22Rv1 (cell line): ENCODE measurements around the gene DYNLT4.

ENCODE experiments used
- H3K27ac ChIP-seq: fragments of 450-650 bp; 2 replicates; pipeline ENCODE4 v1.5.1; 2017
- CTCF ChIP-seq: fragments of 450-650 bp; IDR thresholded peaks from 2 replicates; pipeline ENCODE4 v1.5.1; 2017; ENCODE audit warnings: mild to moderate bottlenecking
- ZFX ChIP-seq: fragments of 450-650 bp; IDR thresholded peaks from 2 replicates; pipeline ENCODE4 v1.6.1; 2017; ENCODE audit warnings: antibody characterized with exemption, borderline replicate concordance

DYNLT4 gene

GRCh38 chr1:44801491-44802305 lies 5.5 kb downstream of the DYNLT4 start:
- 0 out of 2 replicates have a peak overlapping the region, but pooled peaks have one; percentile 7 for H3K27ac ChIP-seq
- TF ChIP-seq ZFX = no peak
- TF ChIP-seq CTCF = no peak

- peak within 1 kb of the TSS; percentile 86 for H3K27ac ChIP-seq
- peak; percentile 97 for TF ChIP-seq CTCF
- TF ChIP-seq ZFX = no peak
These were observed 7.2 kb downstream of the DYNLT4 start, which contains the start of gene PLK3 for GRCh38 chr1:44799770-44800584. TSS of gene PLK3 (plus strand) at chr1:44800377. CDS start at chr1:44800464, 87 bp downstream.

- peak overlapping the region; percentile 86 for H3K27ac ChIP-seq
- TF ChIP-seq ZFX (no peak), CTCF (no peak)
These were observed 8.4 kb downstream of the DYNLT4 start for GRCh38 chr1:44798481-44799365.

GRCh38 chr1:44797886-44798285 lies 9.3 kb downstream of the DYNLT4 start:
- peak overlapping the region; percentile 86 for H3K27ac ChIP-seq

- TF ChIP-seq ZFX (no peak), CTCF (no peak)
- peak overlapping the region; percentile 58 for H3K27ac ChIP-seq
These were observed 14.2 kb downstream of the DYNLT4 start for GRCh38 chr1:44792736-44793502.

- H3K27ac ChIP-seq = no peak overlapping the region
- no peak for TF ChIP-seq ZFX
- TF ChIP-seq CTCF = no peak
These were observed 16.0 kb downstream of the DYNLT4 start for GRCh38 chr1:44790968-44791801.
